HG02981 (cell line): Measurements from ENCODE around the gene C1orf122.

Experiments used
- ATAC-seq: cut with Tn5 transposase; IDR thresholded peaks from one replicate; pipeline ENCODE4 v1.9.1; 2021; ENCODE audit warnings: mild to moderate bottlenecking, moderate library complexity; ENCODE audit not compliant: unreplicated experiment

C1orf122 gene

DNA sequence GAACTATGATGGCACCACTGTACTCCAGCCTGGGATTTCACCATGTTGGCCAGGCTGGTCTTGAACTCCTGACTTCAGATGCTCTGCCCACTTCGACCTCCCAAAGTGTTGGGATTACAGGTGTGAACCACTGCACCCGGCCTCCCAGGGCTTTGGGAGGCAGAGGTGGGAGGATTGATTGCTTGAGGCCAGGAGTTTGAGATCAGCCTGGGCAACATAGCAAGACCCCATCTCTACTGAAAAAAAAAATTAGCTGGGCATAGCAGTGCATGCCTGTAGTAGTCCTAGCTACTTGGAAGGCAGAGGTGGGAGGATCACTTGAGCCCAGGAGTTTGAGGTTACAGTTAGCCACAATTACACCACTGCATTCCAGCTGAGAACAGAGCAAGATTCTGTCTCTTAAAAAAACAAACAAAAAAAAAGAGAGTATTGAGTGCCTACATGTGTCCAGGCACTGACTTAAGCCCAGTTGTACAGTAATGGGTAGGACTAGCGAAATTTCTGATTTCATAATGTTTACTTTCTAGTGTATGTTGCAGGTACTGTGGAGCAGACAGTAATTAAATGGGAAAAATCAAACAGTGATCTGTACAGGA, 9.7 kb upstream of the C1orf122 start:
- no peak for ATAC-seq

DNA sequence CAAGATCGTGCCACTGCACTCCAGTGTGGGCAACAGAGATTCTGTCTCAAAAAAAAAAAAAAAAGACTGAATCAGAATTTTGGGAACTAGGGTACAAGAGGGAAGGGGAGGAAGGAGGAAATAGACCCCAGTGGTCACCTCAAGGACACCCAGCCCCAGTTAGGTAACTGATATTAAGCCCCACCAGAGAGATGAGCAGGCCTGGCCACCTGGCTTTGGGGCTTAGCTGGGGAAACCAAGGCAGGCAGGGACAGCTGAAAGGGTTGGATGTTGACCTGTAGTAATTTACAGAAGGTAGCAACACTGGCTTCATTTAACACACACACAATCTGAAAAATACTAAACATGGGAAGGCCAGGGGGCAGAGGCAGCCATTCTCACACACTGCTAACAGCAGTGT, 5.2 kb upstream of the C1orf122 start:
- ATAC-seq = no peak

DNA sequence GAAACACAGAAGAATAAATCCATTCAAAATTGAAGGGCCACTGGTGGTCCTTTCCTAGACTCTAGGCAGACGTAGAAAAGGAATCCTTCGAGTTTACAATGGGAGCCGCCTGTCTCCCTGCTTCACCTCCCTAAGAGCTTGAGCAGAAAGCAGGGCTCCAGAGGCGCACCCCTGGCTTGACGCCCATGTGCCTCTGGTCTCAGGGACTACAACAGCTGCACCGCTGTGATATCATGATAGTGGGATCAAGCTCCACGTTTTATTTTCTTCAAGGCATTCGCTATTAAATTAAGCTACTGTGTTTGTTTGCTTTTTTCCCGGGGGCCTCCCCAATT, 403 bp upstream of the C1orf122 start:
- ATAC-seq = no peak

DNA sequence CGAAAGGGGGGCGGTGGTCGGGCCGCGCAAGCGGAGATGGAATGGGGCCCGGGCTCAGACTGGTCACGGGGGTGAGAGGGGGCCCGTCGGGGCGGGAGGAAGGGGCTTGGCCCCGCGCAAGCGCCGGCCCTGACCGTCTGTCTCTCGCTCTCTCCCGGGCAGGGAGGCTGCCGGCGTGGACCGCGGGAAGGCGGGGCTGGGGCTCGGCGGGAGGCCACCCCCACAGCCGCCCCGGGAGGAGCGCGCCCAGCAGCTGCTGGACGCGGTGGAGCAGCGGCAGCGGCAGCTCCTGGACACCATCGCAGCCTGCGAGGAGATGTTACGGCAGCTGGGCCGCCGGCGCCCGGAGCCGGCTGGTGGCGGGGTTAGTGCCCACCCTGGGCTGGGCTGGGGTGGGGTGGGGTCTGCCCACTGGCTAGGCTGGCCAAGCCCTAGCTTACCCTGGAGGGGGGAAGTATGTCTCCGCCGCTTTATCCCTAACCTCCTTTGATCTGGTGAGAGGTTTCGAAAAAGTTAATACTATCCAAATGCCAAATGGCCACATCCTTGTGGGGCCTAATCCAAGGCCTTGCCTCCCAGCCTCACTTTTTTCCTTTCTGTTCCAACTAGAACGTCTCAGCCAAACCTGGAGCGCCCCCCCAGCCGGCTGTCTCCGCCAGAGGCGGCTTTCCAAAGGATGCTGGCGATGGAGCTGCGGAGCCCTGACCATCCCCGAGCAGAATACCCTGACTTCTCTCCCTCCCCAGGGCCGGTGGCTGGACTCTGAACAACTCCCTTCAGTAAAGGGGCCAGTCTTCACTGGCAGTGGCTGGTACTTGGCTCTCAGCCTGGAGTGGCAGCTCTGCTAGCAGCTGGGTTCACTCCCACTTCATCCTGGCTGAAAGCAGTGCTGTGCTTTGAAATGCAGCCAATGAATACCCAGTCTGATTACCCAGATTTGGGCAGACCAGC, 1.1 kb downstream of the C1orf122 start:
- ATAC-seq = peak; percentile 29

DNA sequence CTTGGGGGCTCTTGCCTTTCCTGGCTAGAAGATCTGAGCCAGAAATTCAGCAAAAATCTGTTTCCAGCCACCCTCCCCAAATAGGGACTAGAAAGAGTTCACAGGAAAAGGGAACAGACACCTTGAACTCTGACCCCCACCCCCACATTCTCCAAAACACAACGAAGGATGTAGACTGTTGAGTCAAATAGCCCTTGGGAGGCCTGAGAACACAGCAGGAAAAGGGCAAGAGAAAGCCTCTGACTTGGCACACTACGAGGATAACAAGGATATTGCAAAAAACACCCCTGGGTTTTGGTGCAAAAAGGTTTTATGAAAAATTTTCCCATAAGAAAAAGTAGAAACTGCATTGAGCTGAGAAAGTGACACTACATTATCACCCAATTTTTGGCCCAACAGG, 2.4 kb downstream of the C1orf122 start:
- ATAC-seq = no peak

DNA sequence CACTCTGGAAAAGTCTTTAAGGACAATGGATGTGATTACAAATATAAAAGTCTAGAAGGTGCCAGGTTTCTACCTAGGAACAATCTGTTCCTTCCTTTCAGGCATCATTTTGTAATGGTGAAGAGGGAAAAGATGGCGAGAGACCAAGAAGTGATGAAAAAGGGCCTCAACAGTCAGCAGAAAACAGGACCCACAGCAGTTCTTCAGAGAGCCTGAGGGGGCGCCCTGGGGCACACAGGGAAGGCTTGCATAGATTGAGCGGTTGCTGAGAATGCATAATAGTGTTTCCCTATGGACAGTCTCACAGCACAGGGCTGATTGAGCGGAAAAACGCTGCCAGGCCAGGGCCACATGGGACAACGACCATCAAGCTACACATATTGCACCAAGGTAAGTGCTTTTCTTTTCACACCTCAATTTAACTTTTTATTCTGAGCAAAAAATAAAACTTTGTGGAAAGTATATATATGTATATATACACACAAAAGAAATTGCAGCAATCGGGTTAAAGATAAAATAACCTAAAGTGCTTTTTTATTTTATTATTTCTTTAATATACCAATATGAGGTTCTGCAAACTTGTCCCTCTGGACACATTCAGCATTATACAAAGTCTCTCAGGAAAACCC, 3.6 kb downstream of the C1orf122 start:
- no peak for ATAC-seq

DNA sequence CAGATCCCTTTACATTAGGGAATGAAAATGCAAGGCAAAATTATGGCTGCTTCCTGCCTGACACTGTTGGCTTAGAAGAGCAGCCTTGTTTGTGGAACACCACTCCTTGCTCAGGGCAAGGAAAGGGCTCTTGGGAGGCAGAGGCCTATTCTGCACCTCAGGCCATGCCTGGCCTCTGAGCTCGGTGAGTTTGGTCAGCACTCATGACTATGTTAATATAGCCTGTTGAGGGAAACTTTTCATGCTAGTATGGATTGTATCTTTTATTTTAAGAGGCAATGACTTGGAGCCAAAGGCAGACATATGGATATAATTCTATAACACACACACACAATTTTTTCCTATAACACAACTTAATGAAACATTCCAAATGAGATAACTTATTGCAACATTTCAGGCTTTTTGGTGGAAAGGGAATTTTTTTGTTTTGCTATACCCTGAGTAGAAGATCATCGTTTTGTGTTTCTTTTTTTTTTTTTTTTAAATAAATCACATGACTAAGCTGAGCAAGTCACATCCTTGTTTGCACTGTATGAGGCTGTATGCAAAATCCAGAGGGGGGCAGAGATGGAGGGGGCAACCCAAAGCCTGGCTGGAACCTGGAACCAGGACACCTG, 6.0 kb downstream of the C1orf122 start:
- no peak for ATAC-seq

DNA sequence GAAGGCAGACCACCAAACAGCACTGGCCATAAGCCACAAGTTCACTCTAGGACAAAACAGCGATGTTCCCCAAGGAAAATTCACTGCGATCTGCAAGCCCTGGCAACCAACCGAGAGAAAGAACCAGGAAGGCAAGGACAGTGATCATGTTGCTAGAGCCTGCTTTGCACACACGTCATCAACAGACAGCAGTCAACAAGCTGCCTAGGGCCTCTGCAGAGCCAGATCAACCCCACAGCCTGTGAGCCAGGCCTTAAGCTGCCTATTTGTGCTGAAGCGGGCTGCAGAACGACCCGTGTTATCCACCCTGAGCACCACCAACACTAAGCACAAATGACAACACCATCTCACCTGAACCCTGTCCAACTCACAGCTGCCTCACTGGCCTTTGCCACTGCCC, 6.7 kb downstream of the C1orf122 start:
- ATAC-seq = no peak

DNA sequence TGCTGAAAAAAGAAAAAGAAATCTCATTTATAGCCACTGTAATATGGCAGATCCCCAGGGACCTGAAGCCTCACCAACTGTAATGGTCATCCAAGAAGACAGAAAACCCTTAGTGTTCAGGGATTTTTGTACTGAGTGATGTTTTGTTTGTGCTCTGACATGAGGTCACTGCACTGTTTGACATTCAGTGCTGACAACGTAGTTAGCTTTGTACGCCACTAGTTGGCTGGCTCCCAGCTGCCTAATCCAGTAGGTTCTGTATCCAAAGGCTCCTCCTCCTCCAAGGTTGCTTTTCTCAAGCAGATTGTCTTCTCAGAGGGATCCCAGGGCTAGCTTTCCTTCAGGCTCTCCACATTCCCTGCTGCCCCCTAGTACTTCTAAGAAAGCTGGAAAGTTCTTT, 9.9 kb downstream of the C1orf122 start:
- no peak for ATAC-seq

DNA sequence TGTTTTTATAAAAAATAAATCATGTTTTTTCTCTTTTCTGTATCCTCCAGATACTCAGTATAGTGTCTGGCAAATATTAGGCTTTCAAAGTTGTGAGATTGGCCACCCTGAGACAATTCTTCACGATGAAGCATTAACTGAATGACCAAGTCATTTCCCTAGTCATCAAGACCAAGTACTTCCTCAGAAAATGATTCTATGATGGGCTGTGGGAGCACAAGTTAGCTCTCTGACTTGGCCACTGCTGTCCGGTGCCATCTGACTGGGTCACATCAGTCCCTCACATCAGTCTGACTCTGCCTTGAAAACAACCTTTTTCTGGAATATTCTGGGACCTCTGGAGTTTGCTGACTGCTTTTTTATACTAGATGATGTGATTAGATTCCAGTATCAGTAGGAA, 13.9 kb downstream of the C1orf122 start:
- no peak for ATAC-seq

DNA sequence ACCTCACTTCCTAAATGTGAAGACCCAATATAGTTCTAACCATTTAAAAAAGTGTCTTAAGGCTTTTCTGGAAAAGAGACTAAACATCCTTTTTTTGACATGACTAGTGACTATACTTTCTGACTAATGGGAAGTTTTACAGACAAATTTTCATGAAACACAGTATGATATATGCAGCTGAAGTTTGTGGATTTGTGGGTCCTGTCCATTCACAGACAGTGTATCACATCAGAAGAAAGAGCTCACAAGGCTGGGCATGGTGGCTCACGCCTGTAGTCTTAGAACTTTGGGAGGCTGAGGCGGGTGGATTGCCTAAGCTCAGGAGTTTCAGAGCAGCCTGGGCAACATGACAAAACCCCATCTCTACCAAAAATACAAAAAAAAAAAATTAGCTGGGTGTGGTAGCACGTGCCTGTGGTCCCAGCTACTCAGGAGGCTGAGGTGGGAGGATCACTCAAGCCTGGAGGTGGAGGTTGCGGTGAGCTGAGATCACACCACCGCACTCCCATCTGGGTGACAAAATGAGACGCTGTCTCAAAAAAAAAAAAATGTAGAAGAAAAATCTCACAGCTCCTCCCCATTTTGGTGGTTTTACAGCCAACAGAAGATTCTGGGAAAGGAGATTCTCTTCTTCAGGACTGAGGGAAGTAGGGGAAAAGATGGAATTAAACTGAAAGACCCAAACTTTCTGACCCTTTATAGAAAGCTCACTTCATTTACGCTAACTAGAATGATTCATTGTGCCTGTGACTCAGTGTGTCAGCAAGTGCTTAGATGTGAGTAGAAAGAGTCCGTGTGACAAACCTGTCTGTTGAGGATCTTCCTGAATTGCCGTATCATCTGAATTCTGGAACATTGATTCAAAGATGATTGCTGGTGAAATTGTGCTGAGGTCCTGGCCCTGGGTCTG, 15.6 kb downstream of the C1orf122 start:
- no peak for ATAC-seq

DNA sequence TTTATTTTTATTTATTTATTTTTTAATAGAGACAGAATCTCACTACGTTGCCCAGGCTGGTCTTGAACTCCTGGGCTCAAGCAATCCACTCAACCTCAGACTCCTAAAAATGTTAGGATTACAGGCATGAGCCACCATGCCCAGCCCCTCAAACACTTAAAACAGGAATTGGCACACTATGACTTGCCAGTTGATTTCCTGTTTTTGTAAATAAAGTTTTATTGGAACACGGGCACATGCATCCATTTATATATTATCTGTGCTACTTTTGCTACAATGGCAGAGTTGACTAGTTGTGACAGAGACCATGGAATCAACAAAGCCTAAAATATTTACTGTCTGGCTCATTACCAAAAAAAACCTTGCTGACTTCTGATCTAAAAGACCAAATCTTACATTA, 16.4 kb downstream of the C1orf122 start:
- no peak for ATAC-seq

DNA sequence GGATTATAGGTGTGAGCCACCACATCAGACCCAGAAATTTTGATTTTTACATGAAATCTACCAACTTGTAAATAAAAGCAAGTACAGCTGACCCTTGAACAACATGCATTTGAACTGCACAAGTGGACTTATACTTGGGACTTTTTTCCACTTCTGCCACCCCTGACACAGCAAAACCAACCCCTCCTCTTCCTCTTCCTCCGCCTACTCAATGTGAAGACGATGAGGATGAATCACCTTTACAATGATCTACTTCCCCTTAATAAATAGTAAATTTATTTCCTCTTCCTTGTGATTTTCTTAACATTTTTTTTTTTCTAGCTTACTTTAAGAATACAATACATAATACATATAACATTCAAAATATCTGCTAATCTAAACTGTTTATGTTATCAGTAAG, 17.9 kb downstream of the C1orf122 start:
- no peak for ATAC-seq

DNA sequence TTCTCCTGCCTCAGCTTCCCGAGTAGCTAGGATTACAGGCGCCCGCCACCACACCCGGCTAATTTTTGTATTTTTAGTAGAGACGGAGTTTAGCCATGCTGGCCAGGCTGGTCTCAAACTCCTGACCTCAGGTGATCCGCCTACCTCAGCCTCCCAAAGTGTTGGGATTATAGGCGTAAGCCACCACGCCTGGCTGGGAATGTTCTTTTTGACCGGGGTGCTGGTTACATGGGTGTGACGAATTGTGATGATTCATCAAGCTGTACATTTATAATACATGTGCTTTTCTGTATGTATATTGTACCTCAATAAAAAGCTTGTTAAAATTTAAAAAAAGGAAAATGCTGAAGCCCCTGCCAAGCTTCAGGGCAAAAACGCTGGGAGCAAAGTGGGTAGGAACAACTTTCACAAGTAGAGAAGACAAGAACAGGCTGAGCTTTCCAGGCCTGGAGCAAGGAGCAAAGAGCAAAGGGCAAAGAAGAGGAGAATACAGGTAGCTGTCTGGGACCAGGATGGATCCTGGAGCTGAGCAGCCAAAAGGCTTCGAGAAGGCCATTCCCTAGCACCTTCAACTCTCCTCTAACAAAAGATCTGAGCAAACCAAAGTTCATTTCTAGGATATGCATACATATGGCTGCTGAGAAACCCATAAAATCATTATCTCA, 21.0 kb downstream of the C1orf122 start:
- ATAC-seq = no peak

DNA sequence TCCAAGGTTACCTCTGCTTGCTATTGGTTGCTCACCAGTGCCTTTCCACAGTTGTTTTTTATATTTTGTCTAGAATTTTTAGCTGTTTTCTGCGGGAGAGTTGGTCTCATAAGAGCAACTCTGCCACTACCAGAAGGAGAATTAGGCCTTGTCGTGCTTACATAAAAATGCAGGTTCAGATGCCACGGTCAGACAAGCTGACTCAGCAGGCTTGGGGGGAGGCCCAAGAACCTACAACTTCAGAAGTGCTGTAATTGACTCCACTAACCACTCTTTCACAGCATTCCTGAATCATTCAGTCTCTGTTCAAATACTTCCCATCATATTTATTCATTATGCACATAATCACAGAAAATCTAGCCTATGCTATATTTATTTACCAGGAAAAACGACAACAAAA, 23.5 kb downstream of the C1orf122 start:
- no peak for ATAC-seq

DNA sequence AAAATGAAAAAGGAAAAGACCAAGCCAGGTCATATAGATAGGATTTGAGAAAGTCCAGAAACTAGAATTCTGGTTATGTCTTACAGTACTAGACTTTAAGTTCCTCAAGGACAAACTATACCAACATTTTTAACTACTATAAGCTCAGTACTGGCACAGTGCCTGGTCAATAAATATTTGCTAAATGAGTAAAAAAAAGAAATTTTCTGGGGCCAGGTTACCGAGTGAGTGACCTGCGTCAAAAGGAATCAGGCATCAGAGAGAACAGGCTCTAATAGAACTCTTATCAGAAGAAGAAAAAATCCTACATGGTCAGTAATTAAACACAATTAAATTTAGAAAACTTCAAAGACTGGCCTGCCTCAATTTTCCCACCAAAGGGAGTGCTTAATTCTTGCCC, 24.2 kb downstream of the C1orf122 start:
- no peak for ATAC-seq

DNA sequence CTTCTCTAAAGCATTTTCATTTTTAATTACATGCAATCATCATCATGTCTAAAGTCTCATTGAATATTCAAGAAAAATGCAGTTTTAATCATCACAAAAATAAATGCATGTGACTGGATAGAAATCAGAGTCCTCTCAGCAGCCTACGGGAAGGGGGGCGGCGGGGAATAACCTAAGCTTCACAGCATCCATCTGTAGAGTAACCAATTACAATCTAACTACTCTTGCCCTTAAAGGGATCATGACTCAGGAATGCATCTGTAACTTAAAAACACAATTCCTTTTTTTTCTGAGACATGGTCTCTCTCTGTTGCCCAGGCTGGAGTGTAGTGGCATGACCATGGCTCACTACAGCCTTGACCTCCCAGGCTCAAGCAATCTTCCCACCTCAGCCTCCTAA, 29.2 kb downstream of the C1orf122 start:
- ATAC-seq = no peak

DNA sequence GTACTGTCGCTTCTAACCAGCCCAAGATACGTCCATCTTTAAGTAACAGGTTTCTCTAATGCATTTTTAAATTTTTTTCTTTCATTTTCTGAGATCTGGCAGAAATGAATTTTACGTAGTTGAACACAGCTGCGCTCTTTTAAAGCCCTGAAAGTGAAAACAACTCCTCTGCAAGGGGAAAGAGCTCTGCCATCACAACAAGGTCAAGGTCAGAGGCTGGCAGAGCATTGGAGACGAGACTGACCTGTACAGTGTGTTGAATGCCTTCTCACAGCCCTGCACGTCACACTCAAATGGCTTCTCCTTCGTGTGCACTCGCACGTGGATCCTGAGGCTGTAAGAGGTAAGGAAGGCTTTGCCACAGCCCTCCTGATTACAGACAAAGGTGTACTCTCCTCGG, 32.1 kb downstream of the C1orf122 start:
- ATAC-seq = no peak

DNA sequence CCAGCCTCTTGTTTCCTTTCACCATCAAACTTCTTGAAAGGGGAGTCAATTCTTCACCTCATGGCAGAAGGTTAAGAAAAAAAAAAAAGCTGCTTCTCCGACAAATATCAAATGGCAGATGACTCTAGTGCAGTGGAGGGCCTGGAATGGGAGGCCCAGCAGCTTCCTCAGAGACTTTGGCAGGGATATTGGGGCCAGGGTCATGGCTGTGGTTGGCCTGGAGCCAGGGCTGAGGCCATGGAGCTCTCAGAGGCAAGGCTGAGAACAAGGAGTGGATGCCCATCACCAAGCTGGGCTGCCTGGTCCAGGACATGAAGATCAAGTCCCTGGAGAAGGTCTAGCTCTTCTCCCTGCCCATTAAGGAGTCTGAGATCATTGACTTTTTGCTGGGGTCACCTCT, 33.1 kb downstream of the C1orf122 start:
- no peak for ATAC-seq

DNA sequence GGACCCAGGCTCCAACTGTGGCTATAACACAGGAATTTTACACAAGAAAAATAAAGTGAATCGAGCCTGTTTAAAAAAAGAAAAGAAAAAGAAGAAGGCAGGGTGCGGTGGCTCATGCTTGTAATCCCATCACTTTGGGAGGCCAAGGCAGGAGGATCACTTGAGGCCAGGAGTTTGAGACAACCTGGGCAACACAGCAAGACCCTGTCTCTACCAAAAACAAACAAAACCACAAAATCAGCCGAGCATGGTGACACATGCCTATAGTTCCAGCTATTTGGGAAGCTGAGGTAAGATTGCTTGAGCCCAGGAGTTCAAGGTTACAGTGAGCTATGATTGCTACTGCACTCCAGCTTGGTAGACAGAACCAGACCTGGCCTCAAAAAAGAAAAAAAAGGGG, 34.1 kb downstream of the C1orf122 start:
- no peak for ATAC-seq
